Gastroesophageal sphincter (tissue), 4 donors: ENCODE data around the gene DALRD3. TPM values are rescaled to one million over a fixed set of nuclear protein-coding genes. Genes with fewer than 3 reads are reported as not detected.

Source experiments
- ATAC-seq: fragments of 150-250 bp; one replicate; pipeline ENCODE4 v1.9.1; 2016; ENCODE audit warnings: mild to moderate bottlenecking, moderate library complexity
- H3K27ac ChIP-seq, 4 donors: fragments of 200-600 bp; sonication (generic) in 3 of 4; 1 replicate in 3 of 4; 2 replicates in 1 of 4; pipeline ENCODE4 v1.5.1; 2016 to 2019
- H3K27me3 ChIP-seq: fragments of 200-600 bp; sonication (generic); one replicate; pipeline ENCODE4 v1.5.1; 2019
- H3K36me3 ChIP-seq, 2 donors: fragments of 200-600 bp; sonication (generic); one replicate each; pipeline ENCODE4 v1.5.1; 2019; ENCODE audit warnings: control low read depth in 1 of 2
- H3K4me1 ChIP-seq, 3 donors: fragments of 200-600 bp; sonication (generic); 1 replicate in 2 of 3; 2 replicates in 1 of 3; pipeline ENCODE4 v1.5.1; 2016 to 2019; ENCODE audit warnings: control low read depth in 2 of 3
- H3K4me3 ChIP-seq, 2 donors: fragments of 200-600 bp; sonication (generic); one replicate each; pipeline ENCODE4 v1.5.1; 2019; ENCODE audit warnings: mild to moderate bottlenecking in 1 of 2, moderate library complexity in 1 of 2
- H3K9me3 ChIP-seq, 3 donors: fragments of 200-600 bp; sonication (generic); one replicate each; pipeline ENCODE4 v1.5.1; 2017 to 2019; ENCODE audit warnings: control low read depth in 2 of 3
- CTCF ChIP-seq, 4 experiments: fragments of 200-600 bp in 2 of 4; fragments of 450-650 bp in 2 of 4; sonication (generic) in 1 of 4; IDR thresholded peaks; one replicate each; pipeline ENCODE4 v1.5.1; 2017 to 2019; ENCODE audit warnings: antibody characterized with exemption in 4 of 4, mild to moderate bottlenecking in 2 of 4, moderate library complexity in 2 of 4
- EP300 ChIP-seq: sonication (generic); formaldehyde crosslinking; IDR thresholded peaks from one replicate; pipeline ENCODE4 v1.6.1; 2017; ENCODE audit warnings: antibody characterized with exemption, mild to moderate bottlenecking
- POLR2A ChIP-seq, 2 donors: fragments of 450-650 bp; IDR thresholded peaks; one replicate each; pipeline ENCODE4 v1.6.1; 2017; ENCODE audit warnings: antibody characterized with exemption in 2 of 2, mild to moderate bottlenecking in 2 of 2, moderate library complexity in 1 of 2
- POLR2AphosphoS5 ChIP-seq: sonication (generic); formaldehyde crosslinking; IDR thresholded peaks from one replicate; pipeline ENCODE4 v1.6.1; 2017; ENCODE audit warnings: antibody characterized with exemption
- WGBS, 2 donors: methylation state at CpG; one replicate each; pipeline ENCODE4 v1.1.5; 2018; ENCODE audit warnings: low coverage in 1 of 2; 5-methylcytosine and 5-hydroxymethylcytosine counted together
- total RNA-seq, 4 donors: library from RNA; depleted of rRNA; stranded (reverse); fragments of >200 nt; gene quantifications; one replicate each; pipeline ENCODE4 v1.1.0, GENCODE V29; 2016

Gene DALRD3
- total RNA-seq, 4 donors from 2014 or later: 11.8 to 29.0 (median 24.6) TPM

GRCh38 chr3:49029563-49029884 is 11.1 kb upstream of the DALRD3 start:
- WGBS, 2 donors: 0% methylated on average over 6 of the region's 7 CpGs; no CpG with 5 or more reads in 1 of the 2 donors
- ATAC-seq: no peak
- no peaks in the 10 kb centered on the region for H3K9me3 ChIP-seq
- peaks cover 0 to 55% (median 9%) of the 10 kb centered on the region in 3 donors for H3K4me1 ChIP-seq
- H3K4me3 ChIP-seq: peak overlapping the region in 1 of 2 donors; percentile 71
- H3K27me3 ChIP-seq: no peaks in the 10 kb centered on the region
- H3K27ac ChIP-seq: peak overlapping the region; percentile 93 to 97 (median 94)
- peaks cover 3 to 78% of the 10 kb centered on the region in 2 donors for H3K36me3 ChIP-seq
- no peak for TF ChIP-seq POLR2AphosphoS5
- TF ChIP-seq EP300: no peak

- H3K4me3 ChIP-seq: peak within 1 kb of the TSS; percentile 50 to 71
- peak within 1 kb of the TSS; percentile 93 to 97 (median 94) for H3K27ac ChIP-seq
- WGBS, 2 donors: 20% methylated on average over 2 of the region's 55 CpGs; no CpG with 5 or more reads in 1 of the 2 donors
- peak; percentile 97 for ATAC-seq
- peaks cover 0 to 61% (median 9%) of the 10 kb centered on the region in 3 donors for H3K4me1 ChIP-seq
- no peaks in the 10 kb centered on the region for H3K27me3 ChIP-seq
- peak; percentile 99 for TF ChIP-seq POLR2AphosphoS5
- no peak for TF ChIP-seq EP300
- TF ChIP-seq POLR2A (IDR thresholded peaks at IDR 0.05): peak; percentile 97 to 98
- peak in 1 of 4 experiments; percentile 37 for TF ChIP-seq CTCF (IDR thresholded peaks at IDR 0.05)
- no peaks in the 10 kb centered on the region for H3K9me3 ChIP-seq
- H3K36me3 ChIP-seq: peaks cover 3 to 78% of the 10 kb centered on the region in 2 donors
These were observed 10.5 kb upstream of the DALRD3 start, which contains the start of gene IMPDH2 for GRCh38 chr3:49028673-49029562. TSS of gene IMPDH2 (minus strand) at chr3:49029398. CDS start at chr3:49029350, 48 bp downstream.

- H3K9me3 ChIP-seq: no peaks in the 10 kb centered on the region
- no peaks in the 10 kb centered on the region for H3K27me3 ChIP-seq
- whole genome bisulfite sequencing, 2 donors: 75 to 100% methylated on average over 2 of the region's 4 CpGs
- H3K27ac ChIP-seq: peak overlapping the region; percentile 93 to 97 (median 94)
- no peak for ATAC-seq
- H3K4me3 ChIP-seq: peak overlapping the region in 1 of 2 donors; percentile 71
- no peak for TF ChIP-seq CTCF (IDR thresholded peaks at IDR 0.05)
- no peak for TF ChIP-seq EP300
- TF ChIP-seq POLR2AphosphoS5: no peak
- no peak for TF ChIP-seq POLR2A (IDR thresholded peaks at IDR 0.05)
- peaks cover 0 to 67% (median 9%) of the 10 kb centered on the region in 3 donors for H3K4me1 ChIP-seq
- peaks cover 3 to 78% of the 10 kb centered on the region in 2 donors for H3K36me3 ChIP-seq
These were observed 9.9 kb upstream of the DALRD3 start for GRCh38 chr3:49028298-49028672.

- peaks cover 3 to 76% of the 10 kb centered on the region in 2 donors for H3K36me3 ChIP-seq
- H3K4me1 ChIP-seq: peaks cover 0 to 69% (median 15%) of the 10 kb centered on the region in 3 donors
- no peaks in the 10 kb centered on the region for H3K27me3 ChIP-seq
- no peak for ATAC-seq
- TF ChIP-seq EP300 (no peak), POLR2AphosphoS5 (no peak), POLR2A (IDR thresholded peaks at IDR 0.05) (no peak), CTCF (IDR thresholded peaks at IDR 0.05) (no peak)
- H3K27ac ChIP-seq: peak overlapping the region in 3 of 4 donors; percentile 94 to 97 (median 94)
- WGBS, 2 donors: 67 to 97% methylated on average over 1 to 9 of the region's 9 CpGs
- no peak overlapping the region for H3K4me3 ChIP-seq
- H3K9me3 ChIP-seq: no peaks in the 10 kb centered on the region
These were observed 9.3 kb upstream of the DALRD3 start for GRCh38 chr3:49027634-49028033.

GRCh38 chr3:49026536-49026935 is 8.2 kb upstream of the DALRD3 start:
- Histone ChIP-seq H3K27me3 (no peaks in the 10 kb centered on the region), H3K4me1 (peaks cover 0 to 66% (median 15%) of the 10 kb centered on the region in 3 donors), H3K4me3 (no peak overlapping the region), H3K36me3 (peaks cover 0 to 65% of the 10 kb centered on the region in 2 donors), H3K27ac (peak overlapping the region in 1 of 4 donors; percentile 94), H3K9me3 (no peaks in the 10 kb centered on the region)
- WGBS, 2 donors: 67% methylated on average over 1 of the region's 3 CpGs; no CpG with 5 or more reads in 1 of the 2 donors
- no peak for ATAC-seq
- TF ChIP-seq EP300 (no peak), POLR2AphosphoS5 (no peak), CTCF (IDR thresholded peaks at IDR 0.05) (no peak), POLR2A (IDR thresholded peaks at IDR 0.05) (no peak)
